Panc1 (cell line): ENCODE data around the gene PKP1. TPM values are rescaled to one million over a fixed set of nuclear protein-coding genes. Genes with fewer than 3 reads are reported as not detected.

Experiments used
- ATAC-seq: fragments of 200-7000 bp; cut with Tn5 transposase; 2 replicates; pipeline ENCODE4 v1.9.1; 2020; ENCODE audit warnings: mild to moderate bottlenecking, moderate library complexity
- BruUV-seq: library from RNA; stranded (reverse); fragments of 400-500 nt; replicated peaks from 2 replicates; lab custom pipeline; 2021; lab: Mats Ljungman, UMichigan
- CTCF ChIA-PET: fragments of 300-600 bp; sonication (Branson Sonifier 250); formaldehyde crosslinking; loops from one replicate; lab custom pipeline; 2022; ENCODE audit warnings: antibody characterized with exemption; lab: Charles Lee
- POLR2A ChIA-PET: fragments of 300-600 bp; sonication (Branson Sonifier 250); formaldehyde crosslinking; loops from one replicate; lab custom pipeline; 2022; ENCODE audit warnings: antibody characterized with exemption; lab: Charles Lee
- DNase-seq: peaks from one replicate; pipeline ENCODE4 v3.0.0-alpha.2; 2010; ENCODE audit warnings: low read depth, low spot score
- H3K27ac ChIP-seq: 2 replicates; pipeline ENCODE4 v1.5.1; 2011; ENCODE audit warnings: mild to moderate bottlenecking, low read length, inconsistent platforms
- H3K27me3 ChIP-seq: fragments of 200-500 bp; sonication (Bioruptor generic); 2 replicates; pipeline ENCODE4 v1.6.0; 2014; ENCODE audit warnings: low read length, inconsistent platforms; ENCODE audit not compliant: control insufficient read depth, insufficient read depth
- H3K36me3 ChIP-seq: fragments of 200-500 bp; sonication (Bioruptor generic); 2 replicates; pipeline ENCODE4 v1.5.1; 2014; ENCODE audit warnings: inconsistent platforms, mild to moderate bottlenecking, low read length, moderate library complexity; ENCODE audit not compliant: control insufficient read depth, insufficient read depth
- H3K4me1 ChIP-seq: 2 replicates; pipeline ENCODE4 v1.5.1; 2011; ENCODE audit warnings: inconsistent platforms, mild to moderate bottlenecking, low read length, moderate library complexity; ENCODE audit not compliant: control insufficient read depth, insufficient read depth
- H3K4me3 ChIP-seq, 2 experiments: 2 replicates each; pipeline ENCODE4 v1.5.1; 2011 to 2012; ENCODE audit warnings: low read depth in 2 of 2, low read length in 2 of 2, mild to moderate bottlenecking in 2 of 2, inconsistent platforms in 1 of 2, moderate library complexity in 1 of 2
- H3K9me3 ChIP-seq: fragments of 200-500 bp; sonication (Bioruptor generic); 2 replicates; pipeline ENCODE4 v1.5.1; 2014; ENCODE audit warnings: low read depth, mild to moderate bottlenecking, inconsistent platforms, low read length, moderate library complexity; ENCODE audit not compliant: control insufficient read depth, insufficient read depth
- POLR2AphosphoS5 ChIP-seq: IDR thresholded peaks from 2 replicates; pipeline ENCODE4 v1.6.1; 2012; ENCODE audit warnings: mild to moderate bottlenecking, low read depth, low read length, moderate library complexity
- SIN3A ChIP-seq: IDR thresholded peaks from 2 replicates; pipeline ENCODE4 v1.6.1; 2012; ENCODE audit warnings: low read depth, mild to moderate bottlenecking, low read length, moderate library complexity, borderline replicate concordance; ENCODE audit not compliant: insufficient read depth
- TCF7L2 ChIP-seq: IDR thresholded peaks from 2 replicates; pipeline ENCODE4 v1.6.1; 2011; ENCODE audit warnings: mild to moderate bottlenecking, low read depth, low read length, inconsistent platforms
- in situ Hi-C: cut with HindIII; loops from 2 replicates; pipeline ENCODE4 v1.10.0; 2016; ENCODE audit warnings: low sequenced_read_pairs, low pct_unique_long_range_greater_than_20kb
- intact Hi-C: fragments of 100-400 bp; cut with micrococcal nuclease; formaldehyde crosslinking; loops from one replicate; pipeline ENCODE4 v1.10.0; 2022; ENCODE audit not compliant: unreplicated experiment
- total RNA-seq: library from RNA; stranded (reverse); gene quantifications from one replicate; pipeline ENCODE4 v1.2.1, GENCODE V29; 2021; ENCODE audit not compliant: unreplicated experiment
- TF ChIP-seq, protein P1 (sequence below), 2 experiments: IDR thresholded peaks; 2 replicates each; pipeline ENCODE4 v1.6.1; 2011 to 2012; ENCODE audit warnings: low read depth in 2 of 2, control low read depth in 1 of 2, low read length in 1 of 2, mild to moderate bottlenecking in 1 of 2, moderate library complexity in 1 of 2; ENCODE audit not compliant: insufficient read depth in 1 of 2
- TF ChIP-seq, protein P2 (sequence below): fragments of 450-650 bp; IDR thresholded peaks from 2 replicates; pipeline ENCODE4 v1.5.1; 2017; ENCODE audit warnings: mild to moderate bottlenecking

PKP1 gene
- total RNA-seq, 1 experiment from 2014 or later = 0.44 TPM

DNA sequence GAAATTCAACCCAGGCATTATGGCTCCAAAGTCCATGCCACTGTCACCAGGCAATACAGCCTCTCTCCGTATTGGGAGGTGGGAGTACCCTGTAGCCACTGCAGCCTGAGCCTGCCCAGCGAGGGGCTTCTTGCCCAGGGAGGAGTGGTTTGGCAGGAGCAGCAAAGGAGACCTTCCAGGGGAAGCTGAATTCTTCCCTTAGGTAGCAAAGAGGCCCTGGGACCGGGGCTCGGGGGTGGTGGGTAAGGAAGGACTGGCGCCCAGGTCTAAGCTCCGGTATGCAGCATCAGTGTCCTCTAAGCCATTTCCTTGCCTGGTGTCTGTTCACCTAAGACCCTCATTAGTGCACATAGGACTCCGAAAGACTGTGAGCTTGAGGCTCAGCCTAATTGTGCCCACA lies 77.2 kb downstream of the PKP1 start:
- BruUV-seq = no TSS peak
- Histone ChIP-seq H3K27ac (no peak overlapping the region), H3K9me3 (no peaks in the 10 kb centered on the region), H3K36me3 (no peaks in the 10 kb centered on the region), H3K4me3 (no peak overlapping the region), H3K4me1 (no peaks in the 10 kb centered on the region), H3K27me3 (no peaks in the 10 kb centered on the region; the same call in 1 of the 2 replicates)
- TF ChIP-seq, protein P1, sequence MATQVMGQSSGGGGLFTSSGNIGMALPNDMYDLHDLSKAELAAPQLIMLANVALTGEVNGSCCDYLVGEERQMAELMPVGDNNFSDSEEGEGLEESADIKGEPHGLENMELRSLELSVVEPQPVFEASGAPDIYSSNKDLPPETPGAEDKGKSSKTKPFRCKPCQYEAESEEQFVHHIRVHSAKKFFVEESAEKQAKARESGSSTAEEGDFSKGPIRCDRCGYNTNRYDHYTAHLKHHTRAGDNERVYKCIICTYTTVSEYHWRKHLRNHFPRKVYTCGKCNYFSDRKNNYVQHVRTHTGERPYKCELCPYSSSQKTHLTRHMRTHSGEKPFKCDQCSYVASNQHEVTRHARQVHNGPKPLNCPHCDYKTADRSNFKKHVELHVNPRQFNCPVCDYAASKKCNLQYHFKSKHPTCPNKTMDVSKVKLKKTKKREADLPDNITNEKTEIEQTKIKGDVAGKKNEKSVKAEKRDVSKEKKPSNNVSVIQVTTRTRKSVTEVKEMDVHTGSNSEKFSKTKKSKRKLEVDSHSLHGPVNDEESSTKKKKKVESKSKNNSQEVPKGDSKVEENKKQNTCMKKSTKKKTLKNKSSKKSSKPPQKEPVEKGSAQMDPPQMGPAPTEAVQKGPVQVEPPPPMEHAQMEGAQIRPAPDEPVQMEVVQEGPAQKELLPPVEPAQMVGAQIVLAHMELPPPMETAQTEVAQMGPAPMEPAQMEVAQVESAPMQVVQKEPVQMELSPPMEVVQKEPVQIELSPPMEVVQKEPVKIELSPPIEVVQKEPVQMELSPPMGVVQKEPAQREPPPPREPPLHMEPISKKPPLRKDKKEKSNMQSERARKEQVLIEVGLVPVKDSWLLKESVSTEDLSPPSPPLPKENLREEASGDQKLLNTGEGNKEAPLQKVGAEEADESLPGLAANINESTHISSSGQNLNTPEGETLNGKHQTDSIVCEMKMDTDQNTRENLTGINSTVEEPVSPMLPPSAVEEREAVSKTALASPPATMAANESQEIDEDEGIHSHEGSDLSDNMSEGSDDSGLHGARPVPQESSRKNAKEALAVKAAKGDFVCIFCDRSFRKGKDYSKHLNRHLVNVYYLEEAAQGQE (IDR thresholded peaks at IDR 0.05; ENCODE audit: insufficient read depth in 1 of 2, low read depth in 2 of 2, low read length in 1 of 2) = no peak
- TF ChIP-seq, protein P2, sequence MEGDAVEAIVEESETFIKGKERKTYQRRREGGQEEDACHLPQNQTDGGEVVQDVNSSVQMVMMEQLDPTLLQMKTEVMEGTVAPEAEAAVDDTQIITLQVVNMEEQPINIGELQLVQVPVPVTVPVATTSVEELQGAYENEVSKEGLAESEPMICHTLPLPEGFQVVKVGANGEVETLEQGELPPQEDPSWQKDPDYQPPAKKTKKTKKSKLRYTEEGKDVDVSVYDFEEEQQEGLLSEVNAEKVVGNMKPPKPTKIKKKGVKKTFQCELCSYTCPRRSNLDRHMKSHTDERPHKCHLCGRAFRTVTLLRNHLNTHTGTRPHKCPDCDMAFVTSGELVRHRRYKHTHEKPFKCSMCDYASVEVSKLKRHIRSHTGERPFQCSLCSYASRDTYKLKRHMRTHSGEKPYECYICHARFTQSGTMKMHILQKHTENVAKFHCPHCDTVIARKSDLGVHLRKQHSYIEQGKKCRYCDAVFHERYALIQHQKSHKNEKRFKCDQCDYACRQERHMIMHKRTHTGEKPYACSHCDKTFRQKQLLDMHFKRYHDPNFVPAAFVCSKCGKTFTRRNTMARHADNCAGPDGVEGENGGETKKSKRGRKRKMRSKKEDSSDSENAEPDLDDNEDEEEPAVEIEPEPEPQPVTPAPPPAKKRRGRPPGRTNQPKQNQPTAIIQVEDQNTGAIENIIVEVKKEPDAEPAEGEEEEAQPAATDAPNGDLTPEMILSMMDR = no peak
- no peak for TF ChIP-seq TCF7L2
- TF ChIP-seq POLR2AphosphoS5 = no peak
- TF ChIP-seq SIN3A = no peak
- POLR2A ChIA-PET = no interaction called here
- ATAC-seq (no peak), DNase-seq (no peak)
- in situ Hi-C loops = no loop called here
- CTCF ChIA-PET = no interaction called here
- intact Hi-C loops = loop anchor here (2.0 kb wide), 1 partner anchor 106 kb away; no protein-coding TSS in a partner anchor

DNA sequence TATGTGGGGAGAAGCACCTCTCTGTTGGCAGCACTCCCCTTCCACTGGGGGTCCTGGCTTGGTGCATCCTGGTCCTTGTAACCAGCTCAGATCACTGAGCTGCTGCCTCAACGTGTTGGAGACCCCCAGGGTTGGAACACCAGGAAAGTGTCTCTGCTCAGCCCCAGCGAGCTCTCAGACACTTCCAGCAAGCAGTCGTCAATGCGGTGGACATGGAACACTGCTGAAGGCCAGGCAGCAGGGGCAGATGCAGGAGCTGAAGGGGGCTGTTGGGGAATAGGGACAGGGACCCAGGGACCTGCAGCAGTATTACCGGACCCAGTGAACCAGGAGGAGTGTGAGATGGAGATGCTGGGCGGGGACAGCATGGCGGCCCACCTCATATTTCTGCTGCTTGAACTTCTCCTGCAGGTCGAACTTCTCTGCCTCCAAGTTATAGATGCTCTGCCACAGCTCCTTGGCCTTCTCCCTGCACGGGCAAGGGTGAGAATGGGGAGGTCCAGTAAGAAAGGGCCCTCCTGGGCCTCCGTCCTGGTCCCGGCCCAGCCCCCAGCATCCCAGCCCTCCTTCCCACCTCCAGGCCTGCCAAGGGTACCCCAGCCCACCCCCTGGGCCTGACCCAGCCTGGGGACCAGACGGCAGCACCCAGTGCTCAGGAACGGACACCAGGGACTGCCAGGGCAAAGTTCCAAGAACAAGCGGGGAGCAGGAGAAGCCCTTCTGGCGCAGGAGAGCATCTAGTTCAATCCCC lies 77.8 kb downstream of the PKP1 start:
- intact Hi-C loops (loop anchor here (2.0 kb wide), 1 partner anchor 106 kb away; no protein-coding TSS in a partner anchor), in situ Hi-C loops (no loop called here)
- Histone ChIP-seq H3K27ac (no peak overlapping the region), H3K36me3 (no peaks in the 10 kb centered on the region), H3K4me1 (no peaks in the 10 kb centered on the region), H3K9me3 (no peaks in the 10 kb centered on the region), H3K4me3 (no peak overlapping the region), H3K27me3 (no peaks in the 10 kb centered on the region; the same call in 1 of the 2 replicates)
- BruUV-seq = no TSS peak
- ATAC-seq = no peak
- CTCF ChIA-PET = interaction anchor here (0.6 to 0.9 kb wide), 2 partner anchors 107 to 340 kb away, joined by 3 to 4 read pairs; no protein-coding TSS in a partner anchor
- POLR2A ChIA-PET = no interaction called here
- TF ChIP-seq, protein P2 = no peak
- no peak for TF ChIP-seq TCF7L2
- TF ChIP-seq, protein P1 (IDR thresholded peaks at IDR 0.05; ENCODE audit: insufficient read depth in 1 of 2, low read depth in 2 of 2, low read length in 1 of 2) = no peak
- no peak for TF ChIP-seq SIN3A
- TF ChIP-seq POLR2AphosphoS5 = no peak
- no peak for DNase-seq
